ENCODE results near the gene SULF2.

The SULF2 gene

DNA sequence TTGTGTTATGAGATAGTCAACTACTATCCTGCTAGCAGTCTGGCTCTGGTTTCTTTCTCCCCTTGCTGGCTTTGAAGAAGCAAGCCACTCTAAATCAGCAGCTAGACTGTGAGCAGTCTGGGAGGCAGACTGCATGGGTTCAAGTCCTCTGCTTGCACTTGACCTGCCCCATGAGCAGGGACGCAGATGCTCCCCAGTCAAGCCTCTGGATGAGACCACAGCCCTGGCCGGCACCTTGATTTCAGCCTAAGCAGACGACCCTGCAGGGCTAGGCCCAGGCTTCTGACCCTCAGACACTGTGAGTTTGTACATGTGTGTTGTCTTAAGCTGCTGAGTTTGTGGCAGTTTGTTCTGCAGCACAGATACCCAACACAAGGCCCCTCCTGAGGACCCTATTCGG lies 105.8 kb downstream of the SULF2 start:
- Histone ChIP-seq H3K36me3 (peaks cover 31% of the 10 kb centered on the region), H3K4me1 (no peaks in the 10 kb centered on the region)

DNA sequence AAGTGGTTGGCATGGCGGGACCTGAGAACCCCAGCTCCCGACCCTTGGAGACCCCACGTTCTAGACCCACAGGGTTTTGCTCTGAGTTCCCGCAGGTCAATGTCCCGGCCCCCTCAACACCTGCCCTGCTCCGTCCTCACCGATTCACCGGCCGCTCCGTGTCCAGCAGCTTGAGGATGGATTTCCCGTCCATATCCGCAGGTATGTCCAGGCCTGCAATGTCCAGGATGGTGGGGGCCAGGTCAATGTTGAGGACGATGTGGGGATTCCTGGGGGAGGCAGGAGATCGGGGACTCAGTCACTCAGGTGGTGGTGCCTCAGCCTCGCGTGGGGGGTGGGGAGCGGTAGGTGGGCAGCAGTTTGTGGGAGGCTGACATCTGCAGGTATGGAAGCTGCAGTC lies 106.7 kb downstream of the SULF2 start:
- H3K9me3 ChIP-seq: no peaks in the 10 kb centered on the region
- H3K36me3 ChIP-seq: peaks cover 26% of the 10 kb centered on the region
- H3K4me3 ChIP-seq (ENCODE audit: low read depth, low read length): no peak overlapping the region
- TF ChIP-seq, protein P1, sequence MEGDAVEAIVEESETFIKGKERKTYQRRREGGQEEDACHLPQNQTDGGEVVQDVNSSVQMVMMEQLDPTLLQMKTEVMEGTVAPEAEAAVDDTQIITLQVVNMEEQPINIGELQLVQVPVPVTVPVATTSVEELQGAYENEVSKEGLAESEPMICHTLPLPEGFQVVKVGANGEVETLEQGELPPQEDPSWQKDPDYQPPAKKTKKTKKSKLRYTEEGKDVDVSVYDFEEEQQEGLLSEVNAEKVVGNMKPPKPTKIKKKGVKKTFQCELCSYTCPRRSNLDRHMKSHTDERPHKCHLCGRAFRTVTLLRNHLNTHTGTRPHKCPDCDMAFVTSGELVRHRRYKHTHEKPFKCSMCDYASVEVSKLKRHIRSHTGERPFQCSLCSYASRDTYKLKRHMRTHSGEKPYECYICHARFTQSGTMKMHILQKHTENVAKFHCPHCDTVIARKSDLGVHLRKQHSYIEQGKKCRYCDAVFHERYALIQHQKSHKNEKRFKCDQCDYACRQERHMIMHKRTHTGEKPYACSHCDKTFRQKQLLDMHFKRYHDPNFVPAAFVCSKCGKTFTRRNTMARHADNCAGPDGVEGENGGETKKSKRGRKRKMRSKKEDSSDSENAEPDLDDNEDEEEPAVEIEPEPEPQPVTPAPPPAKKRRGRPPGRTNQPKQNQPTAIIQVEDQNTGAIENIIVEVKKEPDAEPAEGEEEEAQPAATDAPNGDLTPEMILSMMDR (IDR thresholded peaks at IDR 0.05; ENCODE audit: low read depth, low read length): no peak
- no peaks in the 10 kb centered on the region for H3K4me1 ChIP-seq
- no peaks in the 10 kb centered on the region for H3K27me3 ChIP-seq
- no peak for DNase-seq

More for the DNA sequence above, 105.8 kb downstream of the SULF2 start:
- Histone ChIP-seq H3K4me3 (ENCODE audit: low read depth, low read length) (no peak overlapping the region), H3K27me3 (no peaks in the 10 kb centered on the region), H3K9me3 (no peaks in the 10 kb centered on the region)
- DNase-seq: no peak
- TF ChIP-seq, protein P1 (IDR thresholded peaks at IDR 0.05; ENCODE audit: low read depth, low read length): no peak

DNA sequence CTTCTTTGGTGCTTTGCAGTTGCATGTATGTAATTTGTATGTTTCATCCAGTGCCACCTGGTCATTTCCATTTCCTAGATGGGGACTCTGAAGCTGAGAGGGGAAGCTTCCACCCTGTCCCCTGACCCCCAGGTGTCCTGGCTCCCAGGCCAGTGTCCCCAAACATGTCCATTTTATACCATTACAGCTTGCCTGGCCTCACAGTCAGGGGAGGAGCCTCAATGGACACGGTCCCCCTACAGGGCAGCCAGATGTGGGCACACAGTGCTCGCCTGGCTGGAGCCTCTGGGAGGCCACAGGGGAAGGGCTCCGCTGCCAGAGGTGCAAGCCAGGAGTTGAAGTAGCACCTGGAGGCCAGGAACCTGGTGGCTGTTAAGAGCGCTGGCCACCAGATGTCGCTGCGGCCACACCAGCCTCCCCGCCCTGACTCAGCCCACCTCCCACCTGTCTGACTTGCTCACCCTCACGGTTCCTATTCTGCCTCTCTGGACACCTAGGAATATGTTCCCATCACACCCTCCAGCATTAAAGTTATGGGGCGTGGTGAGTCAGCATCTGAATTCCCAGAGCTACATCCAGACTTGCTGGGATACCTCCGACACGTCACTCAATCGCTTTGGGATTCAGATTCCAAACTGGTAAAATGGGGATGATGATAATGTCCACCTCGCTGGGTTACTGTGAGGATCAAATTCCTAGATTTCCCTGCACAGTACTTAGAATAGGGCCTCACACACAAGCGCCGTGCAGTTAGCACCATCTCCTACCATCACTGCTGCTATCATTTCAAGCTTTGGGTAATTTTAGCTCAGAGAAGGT lies 107.4 kb downstream of the SULF2 start:
- no peaks in the 10 kb centered on the region for H3K27me3 ChIP-seq
- no peaks in the 10 kb centered on the region for H3K4me1 ChIP-seq
- no peaks in the 10 kb centered on the region for H3K9me3 ChIP-seq
- H3K36me3 ChIP-seq: peaks cover 21% of the 10 kb centered on the region
- DNase-seq: peak; percentile 70
- TF ChIP-seq, protein P1 (IDR thresholded peaks at IDR 0.05; ENCODE audit: low read depth, low read length): peak; percentile 88
- no peak overlapping the region for H3K4me3 ChIP-seq (ENCODE audit: low read depth, low read length)

DNA sequence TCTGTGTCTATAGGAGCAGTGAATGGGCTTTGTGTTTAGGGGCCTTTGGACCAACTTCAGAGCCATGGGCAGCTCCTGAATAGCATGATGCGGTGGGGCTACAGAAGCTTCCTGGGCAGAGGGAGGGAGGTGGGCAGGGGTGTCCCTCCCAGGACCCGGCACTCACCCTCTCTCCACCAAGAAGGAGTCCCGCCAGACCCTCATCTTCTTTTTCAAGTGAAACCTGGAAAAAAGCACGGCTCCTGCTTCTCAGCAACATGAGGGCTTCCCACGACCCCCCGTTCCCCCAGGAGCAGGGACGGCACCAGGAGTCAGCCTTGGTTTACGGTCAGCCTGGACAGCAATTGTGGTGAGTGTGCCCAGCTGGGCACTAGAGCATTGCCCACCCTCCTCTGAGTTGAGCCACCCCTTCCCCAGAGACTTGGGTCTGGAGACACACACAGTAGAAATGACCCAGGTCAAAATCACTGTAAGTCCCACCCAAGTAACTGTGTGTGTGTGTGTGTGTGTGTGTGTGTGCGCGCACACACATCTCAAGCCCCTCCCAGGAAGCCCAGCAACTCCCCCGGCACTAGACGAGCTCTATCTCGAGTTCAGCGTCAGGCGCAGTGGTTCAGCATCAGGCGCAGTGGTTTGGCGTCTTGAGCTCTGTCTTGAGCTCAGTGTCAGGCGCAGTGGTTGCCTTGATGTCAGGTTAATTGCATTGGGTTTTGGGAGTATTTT lies 108.2 kb downstream of the SULF2 start:
- DNase-seq: no peak
- Histone ChIP-seq H3K9me3 (no peaks in the 10 kb centered on the region), H3K4me1 (no peaks in the 10 kb centered on the region), H3K4me3 (ENCODE audit: low read depth, low read length) (no peak overlapping the region), H3K36me3 (peaks cover 15% of the 10 kb centered on the region), H3K27me3 (no peaks in the 10 kb centered on the region)
- TF ChIP-seq, protein P1 (IDR thresholded peaks at IDR 0.05; ENCODE audit: low read depth, low read length): no peak

DNA sequence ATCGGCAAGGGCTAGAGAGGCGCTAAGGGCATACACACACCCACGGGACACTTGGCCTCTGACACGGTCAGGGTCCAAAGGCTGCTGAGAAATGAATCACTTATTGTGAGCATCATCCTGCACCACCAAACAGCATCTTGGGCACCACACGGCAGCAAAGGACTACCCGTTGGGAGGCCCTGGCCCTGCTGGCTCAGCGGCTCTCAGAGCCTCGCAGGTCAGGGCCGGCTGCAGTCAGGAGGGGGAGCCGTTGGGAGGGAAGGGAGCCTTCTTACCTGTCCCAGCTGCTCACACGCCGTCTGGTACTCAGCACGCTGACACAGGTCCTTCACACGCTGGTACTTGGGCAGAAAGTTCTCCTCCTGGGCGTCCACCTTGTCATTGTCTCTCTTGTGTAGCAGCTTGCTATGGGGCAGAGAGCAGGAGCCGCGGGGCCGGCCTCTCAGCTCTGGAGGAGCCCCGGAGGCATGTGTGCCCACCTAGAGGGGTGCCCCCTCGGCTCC lies 109.0 kb downstream of the SULF2 start:
- no peak for DNase-seq
- no peak overlapping the region for H3K4me3 ChIP-seq (ENCODE audit: low read depth, low read length)
- TF ChIP-seq, protein P1 (IDR thresholded peaks at IDR 0.05; ENCODE audit: low read depth, low read length): no peak
- peaks cover 8% of the 10 kb centered on the region for H3K36me3 ChIP-seq
- no peaks in the 10 kb centered on the region for H3K4me1 ChIP-seq
- H3K27me3 ChIP-seq: no peaks in the 10 kb centered on the region
- no peaks in the 10 kb centered on the region for H3K9me3 ChIP-seq

Measured in BE2C (cell line).